ENCODE measurements around the gene RBM38. TPM values are rescaled to one million over a fixed set of nuclear protein-coding genes. Genes with fewer than 3 reads are reported as not detected.

RBM38 gene
- total RNA-seq, 1 donor from 2014 or later = 18.2 TPM

GRCh38 chr20:57391439-57392301, 474 bp downstream of the RBM38 start:
- DNase-seq (ENCODE audit: low spot score) = no peak

GRCh38 chr20:57392512-57393271, 1.5 kb downstream of the RBM38 start:
- no peak for DNase-seq (ENCODE audit: low spot score)

- DNase-seq (ENCODE audit: low spot score) = no peak
Observed at GRCh38 chr20:57393321-57394120, 2.3 kb downstream of the RBM38 start.

GRCh38 chr20:57394121-57395082, 3.2 kb downstream of the RBM38 start:
- DNase-seq (ENCODE audit: low spot score) = no peak

GRCh38 chr20:57395111-57395966, 4.1 kb downstream of the RBM38 start:
- DNase-seq (ENCODE audit: low spot score) = no peak

GRCh38 chr20:57396212-57396983, 5.2 kb downstream of the RBM38 start:
- no peak for DNase-seq (ENCODE audit: low spot score)

GRCh38 chr20:57396984-57397692, 5.9 kb downstream of the RBM38 start:
- no peak for DNase-seq (ENCODE audit: low spot score)

- DNase-seq (ENCODE audit: low spot score) = no peak
Observed at GRCh38 chr20:57397693-57398108, 6.5 kb downstream of the RBM38 start.

- peak; percentile 70 for DNase-seq (ENCODE audit: low spot score)
Observed at GRCh38 chr20:57398231-57398821, 7.1 kb downstream of the RBM38 start.

- no peak for DNase-seq (ENCODE audit: low spot score)
Observed at GRCh38 chr20:57398901-57399535, 7.8 kb downstream of the RBM38 start.

- DNase-seq (ENCODE audit: low spot score) = no peak
Observed at GRCh38 chr20:57399587-57400155, 8.5 kb downstream of the RBM38 start.

- no peak for DNase-seq (ENCODE audit: low spot score)
Observed at GRCh38 chr20:57400231-57400701, 9.1 kb downstream of the RBM38 start.

- no peak for DNase-seq (ENCODE audit: low spot score)
Observed at GRCh38 chr20:57400821-57401564, 9.8 kb downstream of the RBM38 start.

- no peak for DNase-seq (ENCODE audit: low spot score)
Observed at GRCh38 chr20:57401565-57401918, 10.3 kb downstream of the RBM38 start.

- DNase-seq (ENCODE audit: low spot score) = no peak
Observed at GRCh38 chr20:57402206-57403125, 11.3 kb downstream of the RBM38 start.

Data from ureter (tissue), 1 donor.